HL-60 (cell line): ENCODE data around the gene SNX27.

ENCODE experiments used
- DNase-seq, 2 experiments: peaks; one replicate each; pipeline ENCODE4 v3.0.0-alpha.2; 2010 to 2020; ENCODE audit warnings: low read depth in 1 of 2, low spot score in 1 of 2
- H3K27ac ChIP-seq: fragments of 250-450 bp; sonication (Bioruptor Pico); replicated peaks from 2 replicates; pipeline ENCODE4 v1.5.1; 2020; ENCODE audit warnings: mild to moderate bottlenecking, moderate library complexity
- H3K27me3 ChIP-seq: fragments of 250-450 bp; sonication (Bioruptor Pico); 2 replicates; pipeline ENCODE4 v1.5.1; 2021; ENCODE audit warnings: mild to moderate bottlenecking, moderate library complexity; ENCODE audit not compliant: insufficient read depth, poor library complexity, severe bottlenecking
- H3K4me3 ChIP-seq: replicated peaks from 2 replicates; pipeline ENCODE4 v1.5.1; 2011; ENCODE audit warnings: mild to moderate bottlenecking, control low read depth, low read length; ENCODE audit not compliant: insufficient read depth
- GABPA ChIP-seq: IDR thresholded peaks from 2 replicates; pipeline ENCODE4 v1.6.1; 2012; ENCODE audit warnings: low read depth
- POLR2AphosphoS5 ChIP-seq: IDR thresholded peaks from 2 replicates; pipeline ENCODE4 v1.6.1; 2012; ENCODE audit warnings: low read depth
- REST ChIP-seq: IDR thresholded peaks from 2 replicates; pipeline ENCODE4 v1.6.1; 2012; ENCODE audit warnings: low read depth; ENCODE audit not compliant: insufficient replicate concordance
- SPI1 ChIP-seq: IDR thresholded peaks from 2 replicates; pipeline ENCODE4 v1.6.1; 2012; ENCODE audit warnings: low read depth, mild to moderate bottlenecking, borderline replicate concordance
- TF ChIP-seq, protein P1 (sequence below): IDR thresholded peaks from one replicate; pipeline ENCODE4 v1.5.1; 2011; ENCODE audit warnings: low read length, control low read depth, inconsistent platforms; ENCODE audit not compliant: insufficient read depth

SNX27 gene

DNA sequence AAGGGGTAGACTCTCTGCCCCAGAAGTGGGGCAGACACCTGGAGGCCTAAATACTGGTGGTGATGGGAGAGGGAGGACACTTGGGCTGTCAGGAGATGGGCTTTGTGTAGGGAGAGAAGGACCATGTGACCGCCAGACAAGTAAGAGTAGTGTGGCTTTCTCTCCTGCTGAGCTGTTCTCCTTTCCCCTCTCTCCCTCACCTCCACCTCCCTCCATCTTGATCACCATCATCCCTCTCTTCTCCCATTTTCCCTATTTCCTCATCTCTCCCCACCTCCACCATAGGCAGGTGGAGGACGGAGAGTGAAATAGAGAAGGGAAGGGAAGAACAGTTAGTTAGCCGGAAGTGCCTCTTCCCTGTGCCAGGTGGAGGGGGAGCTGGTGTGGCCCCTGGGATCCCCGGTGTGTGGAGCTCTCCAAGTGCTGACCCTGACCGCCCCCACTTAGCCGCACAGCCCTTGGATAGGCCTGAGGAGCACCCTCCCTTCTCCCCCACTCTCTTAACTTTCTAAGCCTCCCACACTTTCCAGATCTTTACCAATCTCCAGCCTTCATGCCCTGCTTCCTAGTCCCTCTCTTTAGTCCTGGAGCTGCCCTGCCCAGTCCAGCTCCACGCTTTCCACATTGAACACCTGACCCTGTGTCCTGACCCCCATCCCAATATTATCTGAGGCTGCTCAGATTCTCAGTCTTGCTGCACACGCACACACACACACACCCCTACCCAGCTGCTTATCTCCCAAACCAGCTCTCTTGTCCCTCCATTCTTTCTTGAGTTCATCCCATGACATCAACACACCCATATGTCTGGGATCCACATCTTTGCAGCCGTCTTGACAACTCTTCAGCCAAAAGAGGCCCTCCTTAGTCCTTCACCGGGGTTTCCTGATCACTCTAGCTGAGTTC, 103.2 kb downstream of the SNX27 start:
- no peak overlapping the region for H3K4me3 ChIP-seq
- no peak overlapping the region for H3K27ac ChIP-seq
- peaks cover 38% of the 10 kb centered on the region for H3K27me3 ChIP-seq
- DNase-seq: no peak
- TF ChIP-seq REST (peak; percentile 74), SPI1 (no peak)

DNA sequence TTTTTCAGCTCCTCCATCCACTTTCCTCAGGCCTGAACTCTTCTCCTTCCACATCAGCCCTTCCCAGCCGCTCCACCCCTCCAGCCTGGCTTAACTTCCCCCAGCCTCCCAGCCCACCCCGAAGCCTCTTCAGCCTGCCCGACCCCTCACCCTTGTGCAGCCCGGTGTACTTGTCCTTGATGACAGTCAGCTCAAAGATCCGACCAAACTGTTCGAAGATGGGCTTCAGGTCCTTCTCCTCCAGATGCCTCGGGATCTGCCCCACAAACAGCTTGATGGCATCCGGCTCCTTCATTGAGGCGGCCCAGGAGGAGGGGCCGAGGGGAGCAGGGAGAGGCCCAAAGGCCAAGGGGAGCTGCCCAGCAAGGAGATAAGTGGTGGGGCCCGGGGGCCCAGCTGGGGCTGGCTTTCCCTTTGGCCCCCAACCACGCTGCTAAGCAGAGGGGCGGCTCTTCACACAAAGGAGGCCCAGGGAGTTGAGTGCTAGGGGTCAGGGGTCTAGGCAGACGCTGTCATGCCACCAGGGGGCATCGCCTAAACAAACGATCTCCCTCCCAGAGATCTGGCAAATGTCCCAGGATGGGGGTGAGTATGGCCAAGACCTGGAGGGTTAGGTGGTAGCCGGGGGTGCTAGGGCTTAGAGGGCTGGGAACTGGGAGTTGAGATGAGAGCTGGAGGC, 104.0 kb downstream of the SNX27 start:
- Histone ChIP-seq H3K4me3 (no peak overlapping the region), H3K27me3 (peaks cover 44% of the 10 kb centered on the region), H3K27ac (no peak overlapping the region)
- no peak for DNase-seq
- TF ChIP-seq GABPA (no peak), SPI1 (no peak), REST (no peak), POLR2AphosphoS5 (no peak)
- TF ChIP-seq, protein P1, sequence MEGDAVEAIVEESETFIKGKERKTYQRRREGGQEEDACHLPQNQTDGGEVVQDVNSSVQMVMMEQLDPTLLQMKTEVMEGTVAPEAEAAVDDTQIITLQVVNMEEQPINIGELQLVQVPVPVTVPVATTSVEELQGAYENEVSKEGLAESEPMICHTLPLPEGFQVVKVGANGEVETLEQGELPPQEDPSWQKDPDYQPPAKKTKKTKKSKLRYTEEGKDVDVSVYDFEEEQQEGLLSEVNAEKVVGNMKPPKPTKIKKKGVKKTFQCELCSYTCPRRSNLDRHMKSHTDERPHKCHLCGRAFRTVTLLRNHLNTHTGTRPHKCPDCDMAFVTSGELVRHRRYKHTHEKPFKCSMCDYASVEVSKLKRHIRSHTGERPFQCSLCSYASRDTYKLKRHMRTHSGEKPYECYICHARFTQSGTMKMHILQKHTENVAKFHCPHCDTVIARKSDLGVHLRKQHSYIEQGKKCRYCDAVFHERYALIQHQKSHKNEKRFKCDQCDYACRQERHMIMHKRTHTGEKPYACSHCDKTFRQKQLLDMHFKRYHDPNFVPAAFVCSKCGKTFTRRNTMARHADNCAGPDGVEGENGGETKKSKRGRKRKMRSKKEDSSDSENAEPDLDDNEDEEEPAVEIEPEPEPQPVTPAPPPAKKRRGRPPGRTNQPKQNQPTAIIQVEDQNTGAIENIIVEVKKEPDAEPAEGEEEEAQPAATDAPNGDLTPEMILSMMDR: no peak

- H3K27me3 ChIP-seq: peaks cover 45% of the 10 kb centered on the region
- no peak for DNase-seq
- TF ChIP-seq, protein P1: no peak
- TF ChIP-seq POLR2AphosphoS5 (no peak), SPI1 (no peak), GABPA (no peak), REST (no peak)
- H3K4me3 ChIP-seq: no peak overlapping the region
- no peak overlapping the region for H3K27ac ChIP-seq
These were observed 104.5 kb downstream of the SNX27 start for GRCh38 chr1:151716405-151716762.
